Neural cell (in vitro differentiated cells): ENCODE measurements around the gene CELSR1. TPM values are rescaled to one million over a fixed set of nuclear protein-coding genes. Genes with fewer than 3 reads are reported as not detected.

Source experiments
- H2AFZ ChIP-seq: fragments of 200-600, 300-800 bp; sonication (generic), shearing (Covaris generic); 2 replicates; pipeline ENCODE4 v1.6.0; 2014; ENCODE audit warnings: low read depth, mild to moderate bottlenecking, antibody characterized with exemption, low read length, moderate library complexity
- H3F3A ChIP-seq: fragments of 200-600 bp; shearing (Covaris generic); 2 replicates; pipeline ENCODE4 v1.6.1; 2016; ENCODE audit warnings: mild to moderate bottlenecking, moderate library complexity, mixed read lengths, antibody characterized with exemption, low read length; ENCODE audit not compliant: insufficient read depth, poor library complexity, severe bottlenecking
- H3K27ac ChIP-seq: fragments of 200-600, 300-800 bp; sonication (generic), shearing (Covaris generic); 2 replicates; pipeline ENCODE4 v1.5.1; 2014; ENCODE audit warnings: mild to moderate bottlenecking, low read length, moderate library complexity
- H3K27me3 ChIP-seq: fragments of 300-800, 200-600 bp; sonication (generic), shearing (Covaris generic); 2 replicates; pipeline ENCODE4 v1.6.0; 2014; ENCODE audit warnings: mild to moderate bottlenecking, low read depth, low read length, moderate library complexity; ENCODE audit not compliant: insufficient read depth
- H3K36me3 ChIP-seq: fragments of 300-800, 200-600 bp; sonication (generic), shearing (Covaris generic); 2 replicates; pipeline ENCODE4 v1.5.1; 2014; ENCODE audit warnings: mild to moderate bottlenecking, antibody characterized with exemption, low read length, moderate library complexity; ENCODE audit not compliant: insufficient read depth
- H3K4me2 ChIP-seq: fragments of 300-800, 200-600 bp; sonication (generic), shearing (Covaris generic); 2 replicates; pipeline ENCODE4 v1.6.0; 2014; ENCODE audit warnings: mild to moderate bottlenecking, low read length
- H3K4me3 ChIP-seq: fragments of 300-800, 200-600 bp; sonication (generic), shearing (Covaris generic); 2 replicates; pipeline ENCODE4 v1.5.1; 2014; ENCODE audit warnings: mild to moderate bottlenecking, low read length, moderate library complexity
- H3K79me2 ChIP-seq: fragments of 200-600 bp; shearing (Covaris generic); replicated peaks from 2 replicates; pipeline ENCODE4 v1.6.0; 2014; ENCODE audit warnings: mild to moderate bottlenecking, low read length, moderate library complexity; ENCODE audit not compliant: insufficient read depth
- H3K9ac ChIP-seq: fragments of 300-800, 200-600 bp; sonication (generic), shearing (Covaris generic); 2 replicates; pipeline ENCODE4 v1.6.1; 2016; ENCODE audit warnings: mild to moderate bottlenecking, low read length, mixed read lengths
- H3K9me2 ChIP-seq: fragments of 200-600 bp; shearing (Covaris generic); 2 replicates; pipeline ENCODE4 v1.6.1; 2016; ENCODE audit warnings: mild to moderate bottlenecking, low read length, mixed read lengths; ENCODE audit not compliant: insufficient read depth
- H3K9me3 ChIP-seq: fragments of 200-600, 300-800 bp; sonication (generic), shearing (Covaris generic); 2 replicates; pipeline ENCODE4 v1.6.1; 2016; ENCODE audit warnings: mild to moderate bottlenecking, mixed run types, low read length, moderate library complexity, mixed read lengths
- H4K20me1 ChIP-seq: fragments of 200-600 bp; shearing (Covaris generic); 2 replicates; pipeline ENCODE4 v1.6.1; 2016; ENCODE audit warnings: mild to moderate bottlenecking, mixed run types; ENCODE audit not compliant: insufficient read depth
- CTCF ChIP-seq: fragments of 450-650 bp; IDR thresholded peaks from 2 replicates; pipeline ENCODE4 v1.5.1; 2014; ENCODE audit warnings: antibody characterized with exemption, mild to moderate bottlenecking, moderate library complexity; ENCODE audit not compliant: poor library complexity, severe bottlenecking
- EP300 ChIP-seq: fragments of 450-650 bp; conservative IDR thresholded peaks from 2 replicates; pipeline ENCODE4 v1.6.1; 2014; ENCODE audit warnings: antibody characterized with exemption, mild to moderate bottlenecking, moderate library complexity; ENCODE audit not compliant: poor library complexity, severe bottlenecking
- EZH2 ChIP-seq: fragments of 200-600, 300-800 bp; shearing (Covaris generic), sonication (generic); IDR thresholded peaks from 2 replicates; pipeline ENCODE4 v1.6.1; 2014; ENCODE audit warnings: antibody characterized with exemption, low read length, borderline replicate concordance, mild to moderate bottlenecking; ENCODE audit not compliant: insufficient read depth, poor library complexity, severe bottlenecking
- MXI1 ChIP-seq: fragments of 450-650 bp; conservative IDR thresholded peaks from 2 replicates; pipeline ENCODE4 v1.6.1; 2014; ENCODE audit warnings: antibody characterized with exemption, mild to moderate bottlenecking; ENCODE audit not compliant: poor library complexity, severe bottlenecking
- POLR2AphosphoS5 ChIP-seq: IDR thresholded peaks from 2 replicates; pipeline ENCODE4 v1.6.1; 2012
- RAD21 ChIP-seq: fragments of 450-650 bp; conservative IDR thresholded peaks from 2 replicates; pipeline ENCODE4 v1.6.1; 2014; ENCODE audit warnings: antibody characterized with exemption, mild to moderate bottlenecking, moderate library complexity
- SMC3 ChIP-seq: fragments of 450-650 bp; conservative IDR thresholded peaks from 2 replicates; pipeline ENCODE4 v1.6.1; 2014; ENCODE audit warnings: antibody characterized with exemption, mild to moderate bottlenecking, moderate library complexity; ENCODE audit not compliant: poor library complexity
- TAF1 ChIP-seq: IDR thresholded peaks from 2 replicates; pipeline ENCODE4 v1.6.1; 2012; ENCODE audit warnings: low read depth
- polyA plus RNA-seq: library from polyadenylated mRNA; depleted of rRNA; stranded (reverse); fragments of >200 nt; gene quantifications from 2 replicates; pipeline ENCODE4 v1.2.3, GENCODE V29; 2014
- TF ChIP-seq, protein P1 (sequence below): IDR thresholded peaks from 2 replicates; pipeline ENCODE4 v1.6.1; 2012; ENCODE audit warnings: borderline replicate concordance

Gene CELSR1
- polyA plus RNA-seq, 1 donor from 2014 or later, result 0.14 TPM

DNA sequence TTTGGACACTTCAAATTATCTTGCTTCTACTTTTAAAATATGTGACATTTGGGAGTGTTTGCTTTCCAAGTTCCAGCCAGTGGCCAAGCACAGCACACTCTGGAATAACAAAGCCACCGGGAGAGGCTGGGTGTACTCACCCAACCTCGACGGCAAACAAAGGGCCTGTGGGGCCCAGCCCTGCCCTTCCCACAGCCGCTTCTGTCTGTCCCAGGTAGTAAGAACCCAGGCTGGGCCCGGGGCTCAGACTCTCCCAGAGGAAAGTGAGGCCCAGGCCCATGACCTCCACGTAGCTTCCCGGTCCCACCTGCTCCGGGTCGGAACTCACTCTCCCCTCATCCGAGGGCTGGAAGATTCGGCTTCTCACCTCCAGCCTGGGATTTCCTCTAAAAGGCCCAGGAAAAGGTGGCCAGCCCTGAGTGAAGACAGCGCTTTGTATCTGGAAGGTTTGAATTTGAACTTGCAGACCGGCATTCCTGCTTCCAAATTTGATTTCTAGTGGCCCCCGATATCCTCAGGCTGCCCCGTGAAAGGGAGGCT, 93.5 kb downstream of the CELSR1 start:
- Histone ChIP-seq H3K9me2 (no peaks in the 10 kb centered on the region), H2AFZ (no peak overlapping the region), H3K79me2 (no peaks in the 10 kb centered on the region), H4K20me1 (no peaks in the 10 kb centered on the region), H3K36me3 (no peaks in the 10 kb centered on the region), H3K9ac (no peak overlapping the region), H3K4me3 (no peak overlapping the region), H3F3A (no peaks in the 10 kb centered on the region), H3K27ac (no peak overlapping the region), H3K27me3 (no peaks in the 10 kb centered on the region), H3K4me2 (no peak overlapping the region), H3K9me3 (no peaks in the 10 kb centered on the region)
- no peak for TF ChIP-seq SMC3
- TF ChIP-seq, protein P1, sequence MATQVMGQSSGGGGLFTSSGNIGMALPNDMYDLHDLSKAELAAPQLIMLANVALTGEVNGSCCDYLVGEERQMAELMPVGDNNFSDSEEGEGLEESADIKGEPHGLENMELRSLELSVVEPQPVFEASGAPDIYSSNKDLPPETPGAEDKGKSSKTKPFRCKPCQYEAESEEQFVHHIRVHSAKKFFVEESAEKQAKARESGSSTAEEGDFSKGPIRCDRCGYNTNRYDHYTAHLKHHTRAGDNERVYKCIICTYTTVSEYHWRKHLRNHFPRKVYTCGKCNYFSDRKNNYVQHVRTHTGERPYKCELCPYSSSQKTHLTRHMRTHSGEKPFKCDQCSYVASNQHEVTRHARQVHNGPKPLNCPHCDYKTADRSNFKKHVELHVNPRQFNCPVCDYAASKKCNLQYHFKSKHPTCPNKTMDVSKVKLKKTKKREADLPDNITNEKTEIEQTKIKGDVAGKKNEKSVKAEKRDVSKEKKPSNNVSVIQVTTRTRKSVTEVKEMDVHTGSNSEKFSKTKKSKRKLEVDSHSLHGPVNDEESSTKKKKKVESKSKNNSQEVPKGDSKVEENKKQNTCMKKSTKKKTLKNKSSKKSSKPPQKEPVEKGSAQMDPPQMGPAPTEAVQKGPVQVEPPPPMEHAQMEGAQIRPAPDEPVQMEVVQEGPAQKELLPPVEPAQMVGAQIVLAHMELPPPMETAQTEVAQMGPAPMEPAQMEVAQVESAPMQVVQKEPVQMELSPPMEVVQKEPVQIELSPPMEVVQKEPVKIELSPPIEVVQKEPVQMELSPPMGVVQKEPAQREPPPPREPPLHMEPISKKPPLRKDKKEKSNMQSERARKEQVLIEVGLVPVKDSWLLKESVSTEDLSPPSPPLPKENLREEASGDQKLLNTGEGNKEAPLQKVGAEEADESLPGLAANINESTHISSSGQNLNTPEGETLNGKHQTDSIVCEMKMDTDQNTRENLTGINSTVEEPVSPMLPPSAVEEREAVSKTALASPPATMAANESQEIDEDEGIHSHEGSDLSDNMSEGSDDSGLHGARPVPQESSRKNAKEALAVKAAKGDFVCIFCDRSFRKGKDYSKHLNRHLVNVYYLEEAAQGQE, result no peak
- TF ChIP-seq CTCF, result no peak
- no peak for TF ChIP-seq EP300
- no peak for TF ChIP-seq POLR2AphosphoS5
- TF ChIP-seq TAF1, result no peak
- no peak for TF ChIP-seq EZH2
- TF ChIP-seq MXI1, result no peak
- no peak for TF ChIP-seq RAD21

DNA sequence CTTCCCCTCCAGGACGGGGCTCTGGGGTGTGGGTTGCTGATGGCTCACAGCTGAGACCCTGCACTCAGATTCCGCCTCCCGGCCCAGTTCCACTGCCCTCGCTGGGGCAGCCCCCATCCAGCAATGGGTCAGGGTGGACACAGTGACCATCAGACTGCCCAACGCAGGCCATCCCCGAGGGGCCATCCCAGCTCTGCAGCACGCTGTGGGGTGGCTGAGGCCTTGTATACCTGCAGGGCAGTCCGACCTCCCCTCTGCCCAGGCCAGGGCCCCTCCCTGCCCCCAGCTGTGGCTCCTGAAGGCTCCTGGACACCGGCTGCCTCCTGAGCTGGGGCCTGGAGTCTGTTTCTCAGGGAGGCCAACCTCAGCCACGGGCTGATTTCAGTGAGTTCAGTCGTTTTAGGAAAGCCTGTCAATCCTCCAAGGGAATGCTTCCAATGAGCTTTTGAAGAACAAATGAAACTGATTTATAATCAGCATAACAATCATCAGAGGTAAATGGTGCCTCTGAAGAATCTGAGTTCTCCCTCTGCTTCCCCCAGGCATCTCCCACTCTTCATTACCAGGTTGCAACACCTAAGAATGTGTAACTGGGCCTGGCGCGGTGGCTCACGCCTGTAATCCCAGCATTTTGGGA, 95.1 kb downstream of the CELSR1 start:
- no peaks in the 10 kb centered on the region for H3K79me2 ChIP-seq
- no peak overlapping the region for H2AFZ ChIP-seq
- H3K9me3 ChIP-seq, result no peaks in the 10 kb centered on the region
- H3F3A ChIP-seq, result no peaks in the 10 kb centered on the region
- H3K4me2 ChIP-seq, result no peak overlapping the region
- H3K36me3 ChIP-seq, result no peaks in the 10 kb centered on the region
- H3K9me2 ChIP-seq, result no peaks in the 10 kb centered on the region
- H3K27ac ChIP-seq, result no peak overlapping the region
- no peak overlapping the region for H3K4me3 ChIP-seq
- H4K20me1 ChIP-seq, result no peaks in the 10 kb centered on the region
- TF ChIP-seq, protein P1, result no peak
- TF ChIP-seq CTCF (no peak), MXI1 (no peak)
- H3K27me3 ChIP-seq, result no peaks in the 10 kb centered on the region
- H3K9ac ChIP-seq, result no peak overlapping the region
